M059J (cell line): ENCODE data around the gene CLEC4D. TPM values are rescaled to one million over a fixed set of nuclear protein-coding genes. Genes with fewer than 3 reads are reported as not detected.
"Not testable (repeated sequence)": the region's sequence is repeated elsewhere in the genome, so short reads cannot be mapped to it uniquely, and the experiment has no call there.

Experiments used
- DNase-seq: peaks from one replicate; pipeline ENCODE4 v3.0.0-alpha.2; 2012; ENCODE audit warnings: low read depth
- total RNA-seq: library from RNA; depleted of rRNA; stranded (reverse); fragments of >200 nt; shearing (Covaris generic); gene quantifications from 2 replicates; pipeline ENCODE4 v1.2.3, GENCODE V29; 2014; rRNA removed

Gene CLEC4D
- total RNA-seq: not detected in 2 replicates

- DNase-seq: no peak
Observed at GRCh38 chr12:8513256-8513655, at the start of gene CLEC4D. CLEC4D (plus strand) TSS chr12:8513503; CDS start chr12:8513733, 230 bp downstream.

- no peak for DNase-seq
Observed at GRCh38 chr12:8465301-8465996, 47.9 kb upstream of the CLEC4D start.

GRCh38 chr12:8466241-8466640 is 47.1 kb upstream of the CLEC4D start:
- no peak for DNase-seq

- DNase-seq: no peak
Observed at GRCh38 chr12:8471090-8471489, 42.2 kb upstream of the CLEC4D start.

DNA sequence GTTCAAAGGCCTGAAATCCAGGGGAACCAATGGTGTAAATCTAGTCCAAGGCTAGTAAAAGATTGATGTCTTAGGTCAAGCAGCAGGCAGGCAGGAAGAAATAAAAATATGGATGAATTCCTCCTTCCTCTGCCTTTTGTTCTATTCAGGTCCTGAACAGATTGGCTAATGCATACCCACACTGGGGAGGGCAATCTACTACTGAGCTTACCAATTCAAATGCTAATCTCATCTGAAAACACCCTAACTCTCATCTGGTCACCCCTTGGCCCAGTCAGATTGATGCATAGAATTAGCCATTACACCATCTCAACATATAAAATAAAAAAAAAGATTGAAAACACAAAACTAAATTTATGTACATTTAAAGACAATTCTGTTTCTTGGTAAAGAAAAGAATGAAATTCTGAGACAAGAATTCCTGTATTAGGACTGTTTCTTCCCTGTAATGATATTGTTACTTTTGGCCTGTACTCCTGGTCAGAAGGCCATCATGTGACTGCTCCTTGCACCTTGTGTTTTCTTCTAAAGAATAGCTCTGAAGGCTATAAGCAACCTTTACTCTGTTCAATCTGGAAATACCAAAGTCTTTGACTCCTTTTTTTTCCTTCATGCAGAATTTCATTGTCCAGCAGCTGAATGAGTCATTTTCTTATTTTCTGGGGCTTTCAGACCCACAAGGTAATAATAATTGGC is 37.6 kb upstream of the CLEC4D start:
- no peak for DNase-seq

- DNase-seq: no peak
Observed at GRCh38 chr12:8482571-8483061, 30.7 kb upstream of the CLEC4D start.

GRCh38 chr12:8483079-8483478 is 30.2 kb upstream of the CLEC4D start:
- no peak for DNase-seq

GRCh38 chr12:8491646-8492530 is 21.4 kb upstream of the CLEC4D start:
- DNase-seq: no peak

DNA sequence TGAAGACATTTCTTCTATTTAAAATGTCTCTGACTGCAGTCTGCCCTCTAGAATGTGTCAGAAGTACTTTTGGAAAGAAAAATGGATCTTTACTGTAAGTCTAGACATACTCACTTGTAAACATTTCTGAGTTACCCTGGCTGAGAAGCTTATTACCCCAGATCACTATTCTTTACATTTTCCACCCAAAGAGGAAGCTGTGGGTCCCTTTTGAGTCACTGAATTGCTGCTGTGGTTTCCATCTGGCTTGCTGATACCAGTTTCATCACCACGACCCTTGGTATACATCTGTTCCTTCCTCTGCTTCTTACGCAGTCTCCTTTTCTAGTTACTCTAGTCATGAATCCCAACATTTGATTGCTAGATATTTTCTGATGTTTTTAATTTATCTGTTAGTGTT is 20.2 kb upstream of the CLEC4D start:
- no peak for DNase-seq

DNA sequence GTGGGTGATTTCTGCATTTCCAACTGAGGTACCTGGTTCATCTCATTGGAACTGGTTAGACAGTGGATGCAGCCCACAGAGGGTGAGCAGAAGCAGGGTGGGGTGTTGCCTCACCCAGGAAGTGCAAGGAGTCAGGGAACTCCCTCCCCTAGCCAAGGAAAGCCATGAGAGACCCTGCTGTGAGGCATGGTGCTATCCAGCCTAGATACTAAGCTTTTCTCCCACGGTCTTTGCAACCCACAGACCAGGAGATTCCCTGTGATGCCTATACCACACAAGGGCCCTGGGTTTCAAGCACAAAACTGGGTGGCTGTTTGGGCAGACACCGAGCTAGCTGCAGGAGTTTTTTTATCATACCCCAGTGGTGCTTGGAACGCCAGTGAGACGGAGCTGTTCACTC is 17.6 kb upstream of the CLEC4D start:
- DNase-seq: not testable (repeated sequence)

GRCh38 chr12:8496074-8496473 is 17.2 kb upstream of the CLEC4D start:
- DNase-seq: not testable (repeated sequence)

GRCh38 chr12:8499616-8500015 is 13.7 kb upstream of the CLEC4D start:
- DNase-seq: no peak

GRCh38 chr12:8501720-8502119 is 11.6 kb upstream of the CLEC4D start:
- no peak for DNase-seq

GRCh38 chr12:8504351-8504750 is 9.0 kb upstream of the CLEC4D start:
- no peak for DNase-seq

- DNase-seq: no peak
Observed at GRCh38 chr12:8507596-8507995, 5.7 kb upstream of the CLEC4D start.

DNA sequence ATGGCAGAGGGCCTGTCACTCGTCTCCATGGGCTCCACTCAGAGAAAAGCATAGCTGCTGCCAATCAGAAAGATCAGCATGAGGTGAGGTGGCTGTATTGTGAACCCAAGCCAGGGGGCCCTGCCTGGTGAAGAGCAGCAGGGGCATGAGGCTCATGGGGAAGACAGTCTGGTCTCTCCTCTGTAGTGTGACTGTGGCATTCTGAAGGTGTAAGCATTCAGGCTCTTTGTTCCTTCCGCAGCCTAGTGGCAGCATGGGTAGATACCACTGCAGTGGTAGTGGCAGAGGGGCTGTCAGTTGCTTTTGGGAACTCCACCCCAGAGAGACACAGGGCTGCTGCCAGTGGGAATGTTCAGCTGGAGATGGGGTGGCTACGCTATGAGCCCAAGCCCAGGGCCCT is 5.1 kb upstream of the CLEC4D start:
- no peak for DNase-seq

GRCh38 chr12:8508910-8509841 is 4.1 kb upstream of the CLEC4D start:
- no peak for DNase-seq

- DNase-seq: no peak
Observed at GRCh38 chr12:8517971-8518370, 4.7 kb downstream of the CLEC4D start.

DNA sequence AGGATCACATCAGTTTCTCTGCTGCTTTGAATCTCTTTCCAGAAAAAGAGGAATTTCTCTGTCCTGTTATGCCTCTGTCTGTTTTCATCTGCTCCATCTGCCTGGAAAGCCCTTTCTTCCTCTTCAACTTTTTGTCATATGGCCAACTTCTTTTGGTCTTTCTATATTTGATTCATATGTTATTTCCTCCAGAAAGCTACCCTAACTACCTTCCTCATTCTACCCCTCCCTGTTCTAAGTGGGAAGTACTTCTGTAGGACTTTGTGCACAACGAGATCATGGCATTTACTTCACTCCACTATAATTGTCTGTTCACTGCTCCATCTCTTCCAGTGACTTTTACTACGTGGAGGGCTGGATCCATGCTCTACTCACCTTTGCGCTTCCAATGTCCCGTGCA is 5.9 kb downstream of the CLEC4D start:
- no peak for DNase-seq

DNA sequence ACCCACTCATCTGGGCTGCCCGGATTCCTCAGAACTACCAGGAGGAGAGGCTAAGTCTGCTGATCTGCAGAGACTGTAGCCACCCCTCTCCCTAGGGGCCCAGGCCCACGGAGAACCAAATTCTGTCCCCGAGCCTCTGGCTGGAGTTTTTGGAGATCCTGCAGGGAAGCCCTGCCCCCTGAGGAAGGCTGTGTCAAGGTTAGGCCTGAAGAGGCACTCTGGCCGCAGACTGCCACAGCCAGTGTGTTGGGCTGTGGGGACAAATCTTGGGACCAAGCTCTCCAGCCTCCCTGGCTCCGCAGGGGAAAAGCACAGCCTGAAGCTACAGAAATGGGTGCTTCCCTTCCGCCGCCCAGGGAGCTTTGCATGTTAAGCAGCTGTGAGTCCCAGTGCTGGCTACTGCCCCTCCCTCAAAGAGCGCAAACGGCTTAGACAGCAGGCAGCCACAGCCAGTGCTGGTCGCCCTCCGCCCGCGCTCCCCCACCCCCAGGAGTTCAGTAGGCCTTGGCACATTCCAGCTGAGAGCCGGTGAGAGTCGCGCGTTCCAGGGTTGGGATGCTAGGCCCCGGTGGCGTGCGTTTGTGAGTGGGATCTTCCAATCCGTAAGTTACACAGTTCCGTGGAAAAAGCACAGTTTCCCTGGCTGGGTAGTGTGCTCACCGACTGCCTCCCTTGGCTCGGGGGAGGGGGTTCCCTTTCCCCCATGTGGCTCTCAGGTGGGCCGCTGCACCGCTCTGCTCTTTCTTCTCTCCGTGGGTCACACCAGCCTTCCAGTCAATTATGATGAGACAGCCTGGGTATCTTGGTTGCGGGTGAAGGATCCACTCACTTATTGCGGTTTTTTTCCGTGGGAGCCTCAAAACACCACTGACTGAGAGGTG is 14.2 kb downstream of the CLEC4D start:
- no peak for DNase-seq
